ENCODE data around the gene SLC15A3.
"Not testable (repeated sequence)": the region's sequence is repeated elsewhere in the genome, so short reads cannot be mapped to it uniquely, and the experiment has no call there.

SLC15A3 gene

GRCh38 chr11:60974726-60975125, 22.8 kb upstream of the SLC15A3 start:
- no peak for DNase-seq (ENCODE audit: low spot score)

- not testable (repeated sequence) for DNase-seq (ENCODE audit: low spot score)
Measured at GRCh38 chr11:60974316-60974715, 22.3 kb upstream of the SLC15A3 start.

DNA sequence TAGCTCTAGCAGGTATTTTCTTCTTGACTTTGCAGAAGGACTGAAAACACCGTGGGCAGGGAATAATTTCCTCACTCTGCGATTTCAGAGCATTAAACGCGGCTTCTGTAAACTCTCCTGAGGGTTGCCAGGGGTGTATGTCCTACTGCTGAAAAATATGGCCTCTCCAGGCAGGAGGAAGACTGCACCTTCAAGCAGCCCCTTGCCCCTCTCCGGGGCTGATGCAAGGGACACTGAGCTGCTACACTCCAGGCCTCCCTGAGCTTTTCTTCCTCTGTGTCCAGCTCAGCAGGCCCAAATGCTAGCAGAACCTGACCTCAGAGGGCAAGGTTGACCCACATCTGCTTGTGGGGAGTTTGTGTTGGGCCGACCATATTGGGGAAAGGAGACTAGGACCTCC, 21.7 kb upstream of the SLC15A3 start:
- no peak for DNase-seq (ENCODE audit: low spot score)

DNA sequence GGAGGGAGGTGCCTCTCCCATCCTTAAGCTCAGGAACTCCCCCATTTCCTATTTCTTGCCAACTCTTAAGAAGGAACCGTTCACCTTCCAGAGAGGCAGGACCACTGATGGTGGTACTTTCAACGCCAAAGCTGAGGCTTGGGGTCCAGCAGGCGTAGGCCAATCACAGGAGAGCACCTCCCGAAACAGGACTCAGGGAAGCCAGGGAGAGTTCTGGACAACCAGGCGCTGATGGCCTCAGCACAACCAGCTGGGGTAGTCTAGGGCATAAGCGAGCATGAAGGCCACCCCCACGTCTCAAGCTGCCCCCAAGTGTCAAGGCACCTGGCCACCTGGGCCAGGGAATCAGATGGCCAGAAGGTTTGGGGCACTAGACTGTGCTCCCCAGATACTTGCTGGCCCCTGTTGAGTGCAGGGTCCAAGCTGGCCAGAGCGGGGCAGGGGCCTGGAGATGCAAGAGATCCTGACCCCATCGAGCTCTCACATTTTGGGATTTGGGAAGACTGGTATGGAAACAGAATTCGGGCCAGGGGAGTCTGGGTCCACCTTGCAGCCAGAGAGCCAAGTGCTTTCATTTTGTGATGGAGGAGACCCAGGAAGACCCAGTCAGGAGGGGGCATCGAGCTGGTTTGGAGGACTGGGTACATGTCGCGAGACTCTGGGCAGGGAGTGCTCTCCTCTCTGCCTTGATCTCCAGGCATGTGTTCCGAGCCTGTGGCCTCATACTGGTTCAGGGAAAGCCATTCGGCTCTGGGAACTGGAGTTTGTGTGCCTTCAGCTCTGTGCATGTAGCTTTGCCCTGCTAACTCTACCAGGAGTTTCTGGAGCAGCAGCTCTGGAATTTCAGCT, 20.4 kb upstream of the SLC15A3 start:
- no peak for DNase-seq (ENCODE audit: low spot score)

DNA sequence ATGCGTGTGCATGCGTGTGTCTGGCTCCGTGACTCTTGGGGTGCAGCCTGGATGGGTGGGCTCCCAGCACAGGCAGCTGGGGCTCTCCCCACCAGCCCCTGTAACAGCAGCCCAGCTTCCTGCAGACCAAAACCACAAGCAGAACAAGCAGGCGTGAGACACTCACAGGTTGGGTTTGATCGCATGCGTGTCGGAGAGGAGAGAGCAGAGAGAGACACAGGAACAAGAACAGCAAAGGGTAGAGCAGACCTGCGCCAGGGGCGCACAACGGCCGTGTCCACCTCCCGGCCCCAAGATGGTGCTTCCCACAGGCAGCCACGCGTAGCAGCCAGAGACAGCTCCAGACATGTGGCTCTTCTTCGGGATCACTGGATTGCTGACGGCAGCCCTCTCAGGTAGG, 19.5 kb upstream of the SLC15A3 start, which contains the start of gene CD6:
Gene CD6, plus strand, starts transcription at position 161 of the 400 bp plus-strand sequence. Its CDS starts 186 bp downstream, at position 347.
- no peak for DNase-seq (ENCODE audit: low spot score)

GRCh38 chr11:60970890-60971289, 18.9 kb upstream of the SLC15A3 start:
- DNase-seq (ENCODE audit: low spot score), result no peak

- peak; percentile 37 for DNase-seq (ENCODE audit: low spot score)
Measured at GRCh38 chr11:60970369-60970774, 18.4 kb upstream of the SLC15A3 start.

DNA sequence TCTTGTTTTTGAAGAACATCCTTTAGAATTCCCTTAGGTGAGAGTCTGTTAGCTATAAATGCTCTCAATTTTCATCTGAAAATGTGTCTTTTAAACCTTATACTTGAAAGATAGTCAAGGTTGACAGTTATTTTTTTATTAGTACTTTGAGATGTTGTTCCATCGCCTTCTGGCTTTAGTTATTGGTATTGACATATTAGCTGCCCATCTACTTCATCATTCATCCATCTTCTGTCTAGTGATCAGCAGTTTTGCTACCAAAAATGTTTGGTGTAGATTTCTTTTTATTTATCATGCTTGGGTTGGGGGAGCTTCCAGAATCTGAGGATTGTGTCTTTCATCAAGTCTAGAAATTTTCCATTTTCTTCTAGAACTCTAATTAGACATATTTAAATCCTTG, 16.2 kb upstream of the SLC15A3 start:
- no peak for DNase-seq (ENCODE audit: low spot score)

GRCh38 chr11:60966890-60967289, 14.9 kb upstream of the SLC15A3 start:
- DNase-seq (ENCODE audit: low spot score), result no peak

GRCh38 chr11:60964801-60965200, 12.8 kb upstream of the SLC15A3 start:
- no peak for DNase-seq (ENCODE audit: low spot score)

DNA sequence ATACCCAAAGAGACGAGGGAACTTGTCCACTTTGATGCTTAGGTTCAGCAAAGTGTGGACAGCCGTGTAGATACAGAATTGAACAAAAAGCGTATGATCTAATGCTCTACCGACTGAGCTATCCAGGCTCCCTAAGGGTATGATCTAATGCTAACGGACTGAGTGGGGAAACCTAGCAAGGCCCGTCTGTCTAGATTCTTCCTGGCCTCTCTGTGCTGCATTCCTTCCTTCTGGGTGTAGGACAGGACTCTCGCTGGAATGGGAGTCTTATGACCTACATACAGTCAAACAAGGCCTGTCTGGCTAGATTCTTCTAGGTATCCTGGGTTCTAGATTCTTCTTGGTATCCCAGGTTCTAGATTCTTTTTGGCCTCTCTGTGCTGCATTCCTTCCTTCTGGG, 8.4 kb upstream of the SLC15A3 start:
- DNase-seq (ENCODE audit: low spot score), result no peak

- no peak for DNase-seq (ENCODE audit: low spot score)
Measured at GRCh38 chr11:60959431-60959830, 7.5 kb upstream of the SLC15A3 start.

DNA sequence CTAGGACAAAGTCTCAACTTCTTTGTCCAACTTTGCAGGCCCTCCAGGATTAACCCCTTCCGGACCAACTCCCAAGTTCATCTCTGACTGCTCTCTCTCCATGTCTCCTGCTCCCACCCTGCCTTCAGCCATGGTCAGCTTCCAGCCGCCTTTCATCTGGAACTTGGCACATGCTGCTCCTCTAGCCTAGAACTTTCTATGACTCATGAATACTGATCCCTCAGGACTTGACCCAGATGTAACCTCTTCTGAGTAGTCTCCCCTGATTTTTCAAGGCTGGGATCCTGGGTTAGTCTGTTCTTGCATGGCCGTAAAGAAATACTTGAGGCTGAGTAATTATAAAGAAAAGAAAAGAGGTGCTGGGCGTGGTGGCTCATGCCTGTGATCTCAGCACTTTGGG, 5.2 kb upstream of the SLC15A3 start:
- DNase-seq (ENCODE audit: low spot score), result no peak

DNA sequence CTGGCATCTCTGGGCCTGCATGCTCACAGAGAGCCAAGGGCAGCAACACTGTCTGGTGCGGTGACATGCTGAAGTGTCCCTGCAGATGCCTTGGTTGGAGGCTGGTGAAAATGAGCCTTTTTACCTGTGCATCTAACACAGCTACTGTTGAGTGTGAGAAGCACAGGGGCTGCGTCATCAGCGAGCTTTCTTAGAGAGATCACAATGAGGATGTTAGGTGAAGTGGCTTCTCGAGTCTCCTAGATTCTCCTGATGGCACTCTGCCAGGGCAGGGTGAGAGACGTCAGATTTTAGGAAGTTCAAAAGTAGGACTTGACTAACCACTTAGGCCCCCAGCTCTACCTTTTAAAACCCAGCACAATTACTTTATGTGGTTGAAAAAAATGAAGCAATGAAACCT, 3.6 kb upstream of the SLC15A3 start:
- no peak for DNase-seq (ENCODE audit: low spot score)

DNA sequence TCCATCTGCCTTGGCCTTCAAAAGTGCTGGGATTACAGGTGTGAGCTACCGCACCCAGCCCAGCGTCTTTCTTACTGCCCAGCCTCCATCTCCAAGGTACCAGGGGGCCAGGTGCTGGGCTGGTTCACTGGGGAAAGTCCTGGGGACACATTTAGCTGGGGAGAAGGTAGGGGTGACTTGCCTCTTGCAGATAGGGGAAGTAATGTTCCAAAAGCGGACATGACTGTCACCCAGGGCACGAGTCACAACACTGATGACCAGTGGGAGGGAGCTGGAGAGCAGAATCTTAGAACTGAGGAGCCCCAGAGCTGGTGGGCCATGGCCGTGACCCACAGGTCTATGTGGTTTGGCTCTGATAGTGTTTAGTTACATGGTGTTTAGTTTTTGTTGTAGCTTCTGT, 2.4 kb upstream of the SLC15A3 start:
- DNase-seq (ENCODE audit: low spot score), result no peak

DNA sequence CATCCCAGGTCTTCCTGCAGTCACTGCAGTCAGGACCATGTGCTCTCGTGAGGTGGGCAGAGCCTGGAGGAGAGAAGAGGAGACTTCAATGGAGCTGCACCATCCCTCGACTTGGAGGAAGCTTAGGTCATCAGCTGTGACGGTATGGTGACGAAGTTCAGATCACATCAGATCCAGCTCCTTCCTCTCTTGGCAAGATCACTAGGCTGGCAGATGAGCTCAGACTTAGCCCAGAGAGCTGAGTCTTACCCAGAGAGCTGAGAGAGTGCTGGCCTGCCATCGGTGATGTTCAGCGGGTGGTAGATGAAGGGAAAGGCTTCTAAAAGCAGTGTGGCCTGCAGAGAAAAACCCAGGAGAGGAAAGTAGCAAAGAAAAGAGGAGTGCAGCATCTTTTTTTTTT, 1.8 kb upstream of the SLC15A3 start:
- DNase-seq (ENCODE audit: low spot score), result no peak

DNA sequence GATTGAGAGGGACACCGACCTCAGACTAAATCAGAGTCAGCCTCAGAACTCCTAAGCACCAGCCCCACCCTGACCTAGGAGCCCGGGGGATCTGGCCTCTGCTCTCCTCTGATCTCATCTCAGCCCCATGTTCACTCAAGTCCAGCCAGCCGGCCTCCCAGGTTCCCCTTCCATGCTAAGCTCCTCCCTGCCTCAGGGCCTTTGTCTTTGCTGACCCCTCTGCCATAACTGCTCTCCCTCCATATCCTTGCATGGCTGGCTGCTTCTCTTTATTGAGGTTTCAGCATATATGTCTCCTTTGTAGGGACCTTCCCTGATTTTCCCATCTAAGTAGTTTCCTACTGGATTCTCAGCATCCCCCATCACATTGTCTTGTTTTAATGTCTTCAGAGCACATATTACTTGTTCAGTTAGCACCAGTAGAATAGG, 780 bp upstream of the SLC15A3 start:
- DNase-seq (ENCODE audit: low spot score), result no peak

DNA sequence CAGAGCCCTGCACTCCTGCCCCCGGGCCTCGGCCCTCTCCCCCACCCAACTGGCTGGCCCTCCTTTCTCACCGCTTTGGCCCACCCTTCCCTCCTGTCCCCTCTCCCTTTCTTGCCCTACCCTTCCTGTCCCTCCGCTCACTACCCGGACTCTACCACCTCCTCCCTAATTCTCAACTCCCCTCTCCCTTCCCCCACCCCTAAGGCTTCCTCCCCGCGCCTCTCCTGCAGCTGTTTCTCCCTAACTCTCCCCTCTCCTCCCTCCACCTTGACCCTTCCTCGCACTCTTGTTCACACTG, 421 bp downstream of the SLC15A3 start:
- no peak for DNase-seq (ENCODE audit: low spot score)

GRCh38 chr11:60950933-60951605, 907 bp downstream of the SLC15A3 start:
- DNase-seq (ENCODE audit: low spot score), result no peak

GRCh38 chr11:60950024-60950423, 2.0 kb downstream of the SLC15A3 start:
- DNase-seq (ENCODE audit: low spot score), result no peak

DNA sequence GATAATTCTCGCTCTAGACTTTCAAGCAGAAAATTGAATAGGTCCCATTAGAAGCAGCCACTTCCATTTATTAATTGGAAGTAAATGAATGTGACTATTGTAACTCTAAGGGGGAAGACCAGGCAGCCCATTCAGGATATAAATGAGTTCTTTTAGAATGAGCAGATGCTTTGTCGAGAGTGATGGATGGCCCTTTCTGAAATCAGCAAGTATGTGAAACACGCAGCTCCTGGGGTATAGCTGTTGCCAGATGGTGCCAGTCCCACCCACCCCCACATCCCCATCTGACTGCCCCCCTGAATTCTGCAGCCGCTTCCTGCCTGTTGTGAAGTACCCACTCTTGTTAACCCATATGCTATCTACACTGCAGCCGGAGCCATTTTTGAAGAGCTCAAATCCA, 3.7 kb downstream of the SLC15A3 start:
- DNase-seq (ENCODE audit: low spot score), result no peak

- no peak for DNase-seq (ENCODE audit: low spot score)
Measured at GRCh38 chr11:60947700-60948099, 4.3 kb downstream of the SLC15A3 start.

- no peak for DNase-seq (ENCODE audit: low spot score)
Measured at GRCh38 chr11:60946601-60947264, 5.2 kb downstream of the SLC15A3 start.

Data from hematopoietic multipotent progenitor cell treated with erythropoietin and hydrocortisone succinate and interleukin-3 and kit ligand, for 15 days (in vitro differentiated cells).